Endodermal cell (in vitro differentiated cells): ENCODE measurements around the gene EFNA5. TPM values are rescaled to one million over a fixed set of nuclear protein-coding genes. Genes with fewer than 3 reads are reported as not detected.

Source experiments
- DNase-seq: peaks from one replicate; pipeline ENCODE4 v3.0.0-alpha.2; 2017
- H3K27ac ChIP-seq: 2 replicates; pipeline ENCODE4 v1.5.1; 2013; ENCODE audit warnings: mild to moderate bottlenecking, low read depth, low read length, moderate library complexity
- H3K27me3 ChIP-seq: 2 replicates; pipeline ENCODE4 v1.6.1; 2013; ENCODE audit warnings: mild to moderate bottlenecking, low read length, moderate library complexity; ENCODE audit not compliant: insufficient read depth, control insufficient read depth, poor library complexity, severe bottlenecking
- H3K36me3 ChIP-seq: 2 replicates; pipeline ENCODE4 v1.7.0; 2013; ENCODE audit warnings: mild to moderate bottlenecking, low read length, moderate library complexity; ENCODE audit not compliant: control insufficient read depth, insufficient read depth
- H3K4me1 ChIP-seq: one replicate; pipeline ENCODE4 v1.7.0; 2013; ENCODE audit warnings: low read length; ENCODE audit not compliant: control insufficient read depth, insufficient read depth
- H3K4me3 ChIP-seq: 2 replicates; pipeline ENCODE4 v1.5.1; 2013; ENCODE audit warnings: mild to moderate bottlenecking, low read length, moderate library complexity
- H3K9ac ChIP-seq: 2 replicates; pipeline ENCODE4 v1.6.1; 2013; ENCODE audit warnings: mild to moderate bottlenecking, low read length, moderate library complexity; ENCODE audit not compliant: poor library complexity, severe bottlenecking; ENCODE audit errors: extremely low read depth
- H3K9me3 ChIP-seq: 2 replicates; pipeline ENCODE4 v1.6.1; 2013; ENCODE audit warnings: mild to moderate bottlenecking, low read length, moderate library complexity; ENCODE audit not compliant: control insufficient read depth
- H3K27ac Mint-ChIP-seq: 2 replicates; pipeline ENCODE4 v1.8.0; 2020; ENCODE audit warnings: mixed read lengths
- H3K27me3 Mint-ChIP-seq: 2 replicates; pipeline ENCODE4 v1.8.0; 2021; ENCODE audit warnings: mild to moderate bottlenecking, mixed read lengths; ENCODE audit not compliant: insufficient read depth
- H3K36me3 Mint-ChIP-seq: 2 replicates; pipeline ENCODE4 v1.8.0; 2020; ENCODE audit warnings: low read depth, mixed read lengths
- H3K4me1 Mint-ChIP-seq: 2 replicates; pipeline ENCODE4 v1.8.0; 2020; ENCODE audit warnings: mixed read lengths
- H3K4me3 Mint-ChIP-seq: 2 replicates; pipeline ENCODE4 v1.8.0; 2020; ENCODE audit warnings: mild to moderate bottlenecking, moderate library complexity, mixed read lengths
- H3K9me3 Mint-ChIP-seq: 2 replicates; pipeline ENCODE4 v1.8.0; 2020; ENCODE audit warnings: mild to moderate bottlenecking, mixed read lengths
- WGBS, 2 experiments: methylation state at CpG; one replicate each; pipeline versions ENCODE4 v1.1.5 to v1.1.7; 2013; ENCODE audit warnings: missing lambda C conversion rate in 2 of 2, mixed read lengths in 1 of 2; ENCODE audit not compliant: insufficient coverage in 1 of 2, insufficient read length in 1 of 2; 5-methylcytosine and 5-hydroxymethylcytosine counted together
- total RNA-seq, 2 donors: library from RNA; stranded (reverse); fragmentation: NEBNext Ultra II Directional in 1 of 2; extraction: Animal tissue kit (Norgen Biotek cat#: 25700) in 1 of 2; gene quantifications; 2 replicates in 1 of 2; 3 replicates in 1 of 2; pipeline ENCODE4 v1.2.1, GENCODE V29; 2021
- TF ChIP-seq, protein P1 (sequence below): fragments of 200-600 bp; sonication (generic); conservative IDR thresholded peaks from 2 replicates; pipeline ENCODE4 v1.5.0; 2021; ENCODE audit warnings: antibody characterized with exemption, mild to moderate bottlenecking

The EFNA5 gene
- total RNA-seq, 2 donors from 2014 or later: 53.3 to 63.1 TPM

DNA sequence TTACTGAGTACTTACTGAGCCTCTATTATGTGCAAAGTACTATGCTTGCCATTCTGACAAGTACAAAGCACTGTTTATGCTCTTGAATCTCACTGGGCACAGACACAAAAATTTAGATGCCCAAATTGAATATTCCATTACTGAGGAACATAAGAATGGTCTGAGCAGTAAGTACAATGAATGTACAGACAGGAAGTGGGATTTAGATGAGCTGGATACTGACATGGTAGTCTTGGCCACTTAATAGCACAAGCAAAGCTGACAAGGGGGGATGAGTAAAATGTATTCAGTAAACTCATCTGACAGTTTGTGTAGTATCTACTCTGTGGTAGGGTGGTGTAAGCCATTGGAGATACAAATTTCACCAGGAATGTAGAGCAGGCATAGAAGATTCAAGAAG, 132.4 kb downstream of the EFNA5 start:
- H3K9me3 ChIP-seq: no peaks in the 10 kb centered on the region
- H3K9me3 Mint-ChIP-seq: no peaks in the 10 kb centered on the region
- H3K27ac ChIP-seq: peak overlapping the region; percentile 4
- H3K4me3 Mint-ChIP-seq: no peak overlapping the region
- TF ChIP-seq, protein P1, sequence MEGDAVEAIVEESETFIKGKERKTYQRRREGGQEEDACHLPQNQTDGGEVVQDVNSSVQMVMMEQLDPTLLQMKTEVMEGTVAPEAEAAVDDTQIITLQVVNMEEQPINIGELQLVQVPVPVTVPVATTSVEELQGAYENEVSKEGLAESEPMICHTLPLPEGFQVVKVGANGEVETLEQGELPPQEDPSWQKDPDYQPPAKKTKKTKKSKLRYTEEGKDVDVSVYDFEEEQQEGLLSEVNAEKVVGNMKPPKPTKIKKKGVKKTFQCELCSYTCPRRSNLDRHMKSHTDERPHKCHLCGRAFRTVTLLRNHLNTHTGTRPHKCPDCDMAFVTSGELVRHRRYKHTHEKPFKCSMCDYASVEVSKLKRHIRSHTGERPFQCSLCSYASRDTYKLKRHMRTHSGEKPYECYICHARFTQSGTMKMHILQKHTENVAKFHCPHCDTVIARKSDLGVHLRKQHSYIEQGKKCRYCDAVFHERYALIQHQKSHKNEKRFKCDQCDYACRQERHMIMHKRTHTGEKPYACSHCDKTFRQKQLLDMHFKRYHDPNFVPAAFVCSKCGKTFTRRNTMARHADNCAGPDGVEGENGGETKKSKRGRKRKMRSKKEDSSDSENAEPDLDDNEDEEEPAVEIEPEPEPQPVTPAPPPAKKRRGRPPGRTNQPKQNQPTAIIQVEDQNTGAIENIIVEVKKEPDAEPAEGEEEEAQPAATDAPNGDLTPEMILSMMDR: no peak
- H3K9ac ChIP-seq: no peak overlapping the region
- H3K36me3 Mint-ChIP-seq: no peaks in the 10 kb centered on the region
- peaks cover 14% of the 10 kb centered on the region for H3K4me1 ChIP-seq
- DNase-seq: no peak
- no peaks in the 10 kb centered on the region for H3K27me3 Mint-ChIP-seq
- H3K4me1 Mint-ChIP-seq: peaks cover 42% of the 10 kb centered on the region
- H3K4me3 ChIP-seq: no peak overlapping the region
- no peak overlapping the region for H3K27ac Mint-ChIP-seq
- peaks cover 11% of the 10 kb centered on the region for H3K36me3 ChIP-seq
- H3K27me3 ChIP-seq: no peaks in the 10 kb centered on the region

DNA sequence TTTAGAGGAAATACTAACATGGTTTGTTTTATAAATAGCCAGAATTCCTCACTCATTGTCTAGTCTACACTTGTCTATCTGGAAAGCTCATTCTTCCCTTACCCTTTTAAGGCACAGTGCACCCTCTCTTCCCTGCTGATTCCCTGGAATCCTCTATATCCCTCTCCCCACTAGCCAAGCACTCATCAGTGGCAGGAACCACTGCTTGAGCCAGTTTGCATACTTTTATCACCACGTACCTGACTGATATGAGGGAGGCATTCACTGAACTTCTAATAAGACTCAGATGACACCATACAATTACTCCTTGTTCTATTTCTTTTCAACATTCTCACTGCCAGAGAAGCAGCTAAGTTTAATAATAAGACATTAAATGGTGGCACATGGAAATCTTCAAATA, 134.9 kb downstream of the EFNA5 start:
- no peak overlapping the region for H3K27ac ChIP-seq
- H3K9me3 Mint-ChIP-seq: no peaks in the 10 kb centered on the region
- TF ChIP-seq, protein P1: no peak
- H3K27ac Mint-ChIP-seq: no peak overlapping the region
- no peak overlapping the region for H3K4me3 ChIP-seq
- H3K9me3 ChIP-seq: no peaks in the 10 kb centered on the region
- H3K36me3 ChIP-seq: peaks cover 11% of the 10 kb centered on the region
- DNase-seq: no peak
- no peaks in the 10 kb centered on the region for H3K27me3 ChIP-seq
- H3K36me3 Mint-ChIP-seq: no peaks in the 10 kb centered on the region
- peaks cover 14% of the 10 kb centered on the region for H3K4me1 ChIP-seq
- peaks cover 7% of the 10 kb centered on the region for H3K27me3 Mint-ChIP-seq
- H3K4me1 Mint-ChIP-seq: peaks cover 46% of the 10 kb centered on the region
- H3K9ac ChIP-seq: no peak overlapping the region
- H3K4me3 Mint-ChIP-seq: no peak overlapping the region
- 54% methylated on average over 1 of the region's 1 CpG; no CpG with 5 or more reads in 1 of the 2 experiments for WGBS, 2 experiments

DNA sequence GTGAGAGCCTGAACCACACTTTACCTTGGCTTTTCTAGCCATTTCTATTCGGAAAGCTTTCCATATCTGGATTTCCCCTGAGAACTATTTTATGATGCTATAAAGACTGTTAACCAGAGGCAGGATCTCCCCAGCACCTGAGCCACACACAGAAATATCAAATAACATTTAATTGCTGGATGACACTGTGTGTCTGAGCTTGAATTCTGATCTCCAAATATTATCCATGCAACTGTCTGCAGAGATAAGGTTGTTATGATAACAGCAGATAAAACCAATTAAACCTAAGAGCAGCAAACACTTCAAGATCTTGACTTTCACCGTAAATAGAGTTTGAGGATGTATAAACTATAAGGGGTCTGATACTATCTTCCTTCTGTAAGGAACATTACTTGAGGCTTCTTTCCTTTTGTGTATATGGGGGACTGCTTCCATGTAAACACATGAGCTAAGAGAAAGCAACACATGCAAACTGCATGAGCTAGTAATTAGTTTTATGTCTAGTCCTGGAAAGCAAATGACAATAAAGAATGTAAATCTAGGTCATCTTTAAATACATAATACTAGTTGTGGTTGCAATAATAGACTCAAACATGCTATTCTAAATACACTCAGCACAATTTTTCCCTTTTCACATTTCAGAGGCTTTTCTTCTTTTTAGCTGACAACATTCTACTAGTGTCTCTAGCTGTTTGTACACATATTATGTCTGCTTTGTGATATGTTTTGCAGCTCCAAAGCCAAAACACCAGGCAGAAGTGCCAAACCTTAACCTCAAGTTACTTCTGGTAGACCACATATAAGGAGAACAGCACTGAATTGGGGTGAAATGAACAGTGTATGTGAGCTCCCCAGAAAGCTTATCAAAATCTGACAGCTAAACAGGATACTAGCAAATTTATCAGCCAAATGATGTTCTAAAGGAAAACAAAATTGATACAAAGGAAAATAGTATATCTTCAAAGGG, 136.5 kb downstream of the EFNA5 start:
- TF ChIP-seq, protein P1: no peak
- no peak overlapping the region for H3K4me3 Mint-ChIP-seq
- H3K4me3 ChIP-seq: no peak overlapping the region
- no peak for DNase-seq
- H3K36me3 Mint-ChIP-seq: no peaks in the 10 kb centered on the region
- H3K4me1 Mint-ChIP-seq: peaks cover 56% of the 10 kb centered on the region
- H3K27ac Mint-ChIP-seq: no peak overlapping the region
- H3K27ac ChIP-seq: no peak overlapping the region
- no peaks in the 10 kb centered on the region for H3K27me3 ChIP-seq
- no peak overlapping the region for H3K9ac ChIP-seq
- no peaks in the 10 kb centered on the region for H3K9me3 ChIP-seq
- H3K27me3 Mint-ChIP-seq: peaks cover 7% of the 10 kb centered on the region
- H3K36me3 ChIP-seq: peaks cover 11% of the 10 kb centered on the region
- H3K4me1 ChIP-seq: peaks cover 17% of the 10 kb centered on the region
- 95 to 100% methylated on average over 1 to 2 of the region's 2 CpGs for WGBS, 2 experiments
- no peaks in the 10 kb centered on the region for H3K9me3 Mint-ChIP-seq
